ENCODE results near the gene ACAT2.
"Not testable (repeated sequence)": the region's sequence is repeated elsewhere in the genome, so short reads cannot be mapped to it uniquely, and the experiment has no call there.

Gene ACAT2

DNA sequence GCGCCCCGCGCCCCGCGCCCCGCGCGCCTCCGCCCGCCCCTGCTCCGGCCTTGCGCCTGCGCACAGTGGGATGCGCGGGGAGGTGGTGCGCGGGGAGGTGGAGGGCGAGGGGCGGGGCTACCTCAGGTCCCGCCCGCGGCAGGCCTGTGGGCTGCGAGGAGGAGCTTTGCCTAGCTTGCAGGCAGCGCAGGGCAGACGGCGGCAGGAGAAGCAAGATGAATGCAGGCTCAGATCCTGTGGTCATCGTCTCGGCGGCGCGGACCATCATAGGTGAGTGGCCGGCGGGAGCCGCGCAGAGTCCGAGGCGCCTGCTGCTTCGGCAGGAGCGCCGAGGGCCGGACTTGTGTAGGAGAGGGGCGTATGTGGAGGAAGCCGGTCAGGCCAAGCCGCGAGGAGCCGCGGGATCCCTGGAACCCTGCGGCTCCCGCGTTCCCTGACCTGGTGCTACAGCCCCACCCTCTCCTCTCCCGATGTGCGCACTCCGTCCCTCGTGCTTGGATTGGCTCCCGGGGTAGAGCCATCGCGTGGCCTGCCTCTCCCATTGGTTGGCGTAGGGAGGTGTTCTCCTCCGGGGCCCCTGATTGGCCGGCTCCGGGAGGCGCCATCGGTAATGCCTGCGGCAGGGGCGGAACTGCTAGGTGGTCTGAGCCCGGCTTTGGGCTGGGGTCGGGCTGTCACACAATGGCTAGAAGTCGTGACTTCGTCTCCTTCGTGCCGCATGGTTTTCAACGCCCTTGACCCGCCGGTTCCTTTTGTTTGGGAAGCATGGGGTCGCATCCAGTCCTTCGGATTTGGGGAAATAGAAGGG is at the start of gene ACAT2:
ACAT2 (plus strand) TSS at position 173 of the 808 bp plus-strand sequence; CDS start at position 216, 43 bp downstream.
- in situ Hi-C loops (cut with MboI; ENCODE audit: low sequenced_read_pairs), result no loop called here

GRCh38 chr6:159712389-159712788 is 49.5 kb upstream of the ACAT2 start:
- in situ Hi-C loops (cut with MboI; ENCODE audit: low sequenced_read_pairs), result not testable (repeated sequence)

GRCh38 chr6:159713984-159714383 is 47.9 kb upstream of the ACAT2 start:
- in situ Hi-C loops (cut with MboI; ENCODE audit: low sequenced_read_pairs), result no loop called here

GRCh38 chr6:159714404-159714803 is 47.4 kb upstream of the ACAT2 start:
- in situ Hi-C loops (cut with MboI; ENCODE audit: low sequenced_read_pairs), result no loop called here

DNA sequence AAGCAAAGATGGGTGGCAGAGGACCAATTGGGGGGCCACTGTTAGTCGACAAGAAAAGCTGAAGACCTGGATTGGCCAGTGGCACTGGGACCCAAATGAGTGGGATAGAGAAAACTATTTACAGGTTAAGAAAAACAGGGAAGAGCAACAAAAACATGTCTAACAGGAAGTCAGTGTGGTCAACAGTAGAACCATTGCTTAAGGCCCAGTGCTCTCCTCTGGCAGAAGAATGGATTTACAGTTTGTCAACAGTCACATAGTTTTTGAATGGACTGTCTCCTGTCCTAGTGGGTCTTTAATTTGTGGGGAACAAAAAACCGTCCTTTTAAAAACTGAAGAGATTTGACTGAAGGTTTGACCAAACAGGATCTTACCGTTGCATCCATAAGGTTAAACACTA is 46.7 kb upstream of the ACAT2 start:
- in situ Hi-C loops (cut with MboI; ENCODE audit: low sequenced_read_pairs), result no loop called here

DNA sequence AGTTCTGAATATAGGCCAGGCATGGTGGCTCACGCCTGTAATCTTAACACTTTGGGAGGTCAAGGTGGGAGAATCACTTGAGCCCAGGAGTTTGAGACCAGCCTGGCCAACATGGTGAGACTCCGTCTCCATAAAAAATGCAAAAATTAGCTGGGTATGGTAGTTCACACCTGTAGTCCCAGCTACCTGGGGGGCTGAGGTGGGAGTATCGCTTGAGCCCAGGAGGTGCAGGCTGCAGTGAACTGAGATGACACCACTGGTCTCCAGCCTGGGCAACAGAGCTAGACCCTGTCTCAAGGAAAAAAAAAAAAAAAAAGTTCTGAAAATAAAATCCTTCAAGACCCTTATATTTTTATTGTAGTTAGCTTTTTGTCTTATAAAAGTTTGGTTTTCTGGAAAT is 46.2 kb upstream of the ACAT2 start:
- in situ Hi-C loops (cut with MboI; ENCODE audit: low sequenced_read_pairs), result no loop called here

GRCh38 chr6:159716247-159717096 is 45.4 kb upstream of the ACAT2 start:
- in situ Hi-C loops (cut with MboI; ENCODE audit: low sequenced_read_pairs), result no loop called here

DNA sequence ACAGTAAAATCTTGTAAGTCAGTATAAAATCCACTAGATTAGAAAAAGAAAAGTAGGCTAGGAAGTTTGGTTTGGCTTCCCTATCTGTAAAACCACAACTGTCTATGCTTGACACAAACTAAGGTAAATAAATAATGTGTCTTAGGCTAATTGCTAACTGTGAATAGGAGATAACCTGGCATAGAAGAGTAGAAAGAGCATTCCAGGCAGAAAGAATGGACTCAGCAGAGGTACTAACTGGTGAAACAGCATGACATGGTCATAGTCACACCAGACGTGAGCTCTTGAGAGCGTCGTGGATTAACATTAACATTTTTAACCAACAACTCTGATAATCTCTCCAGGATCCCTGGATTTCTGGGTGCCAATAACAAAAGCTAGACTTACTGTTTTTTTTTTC is 43.2 kb upstream of the ACAT2 start:
- in situ Hi-C loops (cut with MboI; ENCODE audit: low sequenced_read_pairs), result no loop called here

GRCh38 chr6:159719287-159719686 is 42.6 kb upstream of the ACAT2 start:
- in situ Hi-C loops (cut with MboI; ENCODE audit: low sequenced_read_pairs), result no loop called here

GRCh38 chr6:159720708-159721107 is 41.1 kb upstream of the ACAT2 start:
- in situ Hi-C loops (cut with MboI; ENCODE audit: low sequenced_read_pairs), result no loop called here

DNA sequence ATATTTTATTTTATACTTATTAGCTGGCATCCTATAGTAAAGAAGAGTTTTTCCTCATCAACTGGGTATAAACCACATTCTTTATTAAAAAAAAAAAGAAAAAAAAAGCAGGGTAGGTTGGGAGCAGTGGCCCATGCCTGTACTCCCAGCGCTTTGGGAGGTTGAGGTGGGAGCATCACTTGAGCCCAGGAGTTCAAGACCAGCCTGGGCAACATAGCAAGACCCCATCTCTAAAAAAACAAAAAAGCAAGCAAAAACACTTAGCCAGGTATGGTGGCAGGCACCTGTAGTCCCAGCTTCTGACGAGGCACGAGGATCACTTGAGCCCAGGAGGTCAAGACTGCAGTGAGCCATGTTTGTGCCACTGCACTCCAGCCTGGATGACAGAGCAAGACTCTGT is 39.9 kb upstream of the ACAT2 start:
- in situ Hi-C loops (cut with MboI; ENCODE audit: low sequenced_read_pairs), result not testable (repeated sequence)

- in situ Hi-C loops (cut with MboI; ENCODE audit: low sequenced_read_pairs), result no loop called here
Measured at GRCh38 chr6:159722655-159723054, 39.2 kb upstream of the ACAT2 start.

DNA sequence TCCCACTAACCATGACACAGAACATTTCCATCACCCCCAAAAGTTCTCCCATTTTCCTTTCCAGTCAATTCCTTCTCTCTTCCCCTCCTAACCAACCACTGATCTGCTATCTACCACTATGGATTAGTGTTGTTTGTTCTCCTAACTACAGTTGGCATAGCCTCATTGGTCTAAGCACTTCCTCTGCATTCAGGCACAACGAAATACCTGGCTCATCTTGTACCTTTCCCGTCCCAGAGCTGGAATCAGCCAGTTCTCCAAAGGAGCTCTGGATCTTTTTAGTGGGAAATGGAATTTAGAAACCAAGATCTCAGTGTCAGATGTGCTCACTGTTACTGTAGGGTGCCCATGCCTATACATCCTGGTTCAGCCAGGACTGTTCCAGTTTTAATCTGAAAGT is 38.6 kb upstream of the ACAT2 start:
- in situ Hi-C loops (cut with MboI; ENCODE audit: low sequenced_read_pairs), result no loop called here

DNA sequence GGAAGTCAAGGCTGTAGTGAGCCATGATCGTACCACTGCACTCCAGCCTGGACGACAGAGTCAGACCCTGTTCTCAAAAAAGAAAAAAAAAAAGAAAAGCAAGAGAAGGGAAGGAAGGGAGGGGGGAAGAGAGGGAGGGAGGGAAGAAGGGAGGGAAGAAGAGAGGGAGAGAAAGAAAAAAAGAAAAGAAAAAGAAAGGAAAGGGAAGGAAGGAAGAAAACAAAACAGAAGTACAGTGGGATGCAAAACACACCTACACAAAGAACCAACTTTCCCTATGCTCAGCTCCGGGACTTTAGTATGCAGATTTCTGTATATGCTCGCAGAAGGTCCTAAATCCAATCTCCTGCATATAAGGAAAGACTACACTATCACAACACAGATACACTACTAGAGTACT is 37.1 kb upstream of the ACAT2 start:
- in situ Hi-C loops (cut with MboI; ENCODE audit: low sequenced_read_pairs), result no loop called here

GRCh38 chr6:159725208-159725607 is 36.6 kb upstream of the ACAT2 start:
- in situ Hi-C loops (cut with MboI; ENCODE audit: low sequenced_read_pairs), result not testable (repeated sequence)

- in situ Hi-C loops (cut with MboI; ENCODE audit: low sequenced_read_pairs), result no loop called here
Measured at GRCh38 chr6:159726255-159726917, 35.5 kb upstream of the ACAT2 start.

DNA sequence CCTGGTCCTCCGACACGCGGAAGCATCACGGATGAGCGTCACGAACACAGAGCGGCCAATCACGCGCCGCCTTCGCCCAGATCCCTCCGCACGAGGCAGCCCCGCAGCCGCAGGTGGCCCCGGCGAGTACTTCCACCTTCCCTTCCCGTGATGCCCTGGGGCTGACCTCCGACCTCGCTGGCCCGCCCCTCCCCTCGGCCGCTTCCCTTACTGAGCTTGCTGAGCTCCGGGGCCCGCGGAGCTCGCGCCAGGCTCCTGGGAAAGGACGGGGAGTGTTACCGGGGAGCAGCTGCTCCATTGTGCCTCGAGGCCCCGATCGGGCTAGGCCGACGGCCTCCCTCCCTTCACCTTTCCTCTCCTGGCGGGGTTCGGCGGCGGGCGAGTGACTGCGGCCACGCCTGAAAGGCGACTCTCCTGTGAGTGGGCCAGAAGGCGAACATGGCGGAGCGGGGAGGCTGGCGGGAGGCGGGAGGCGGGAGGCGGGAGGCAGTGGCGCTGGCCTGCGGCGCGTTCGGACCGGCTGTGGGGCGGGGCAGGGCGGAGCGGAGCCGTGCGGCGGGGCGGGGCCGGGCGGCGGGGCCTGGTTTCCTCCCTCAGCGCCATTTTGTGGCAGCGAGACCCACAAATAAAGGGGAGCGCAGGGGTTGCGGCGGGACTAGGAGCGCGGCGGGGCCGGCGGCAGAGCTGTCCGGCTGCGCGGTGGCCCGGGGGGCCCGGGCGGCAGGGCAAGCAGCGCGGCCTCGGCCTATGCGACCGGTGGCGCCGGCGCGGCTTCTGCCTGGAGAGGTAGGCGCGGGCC is 34.7 kb upstream of the ACAT2 start, which contains the start of gene WTAP:
WTAP (plus strand) TSS at position 589 of the 799 bp plus-strand sequence. CDS start 8,760 bp downstream, outside the sequence.
- in situ Hi-C loops (cut with MboI; ENCODE audit: low sequenced_read_pairs), result no loop called here

DNA sequence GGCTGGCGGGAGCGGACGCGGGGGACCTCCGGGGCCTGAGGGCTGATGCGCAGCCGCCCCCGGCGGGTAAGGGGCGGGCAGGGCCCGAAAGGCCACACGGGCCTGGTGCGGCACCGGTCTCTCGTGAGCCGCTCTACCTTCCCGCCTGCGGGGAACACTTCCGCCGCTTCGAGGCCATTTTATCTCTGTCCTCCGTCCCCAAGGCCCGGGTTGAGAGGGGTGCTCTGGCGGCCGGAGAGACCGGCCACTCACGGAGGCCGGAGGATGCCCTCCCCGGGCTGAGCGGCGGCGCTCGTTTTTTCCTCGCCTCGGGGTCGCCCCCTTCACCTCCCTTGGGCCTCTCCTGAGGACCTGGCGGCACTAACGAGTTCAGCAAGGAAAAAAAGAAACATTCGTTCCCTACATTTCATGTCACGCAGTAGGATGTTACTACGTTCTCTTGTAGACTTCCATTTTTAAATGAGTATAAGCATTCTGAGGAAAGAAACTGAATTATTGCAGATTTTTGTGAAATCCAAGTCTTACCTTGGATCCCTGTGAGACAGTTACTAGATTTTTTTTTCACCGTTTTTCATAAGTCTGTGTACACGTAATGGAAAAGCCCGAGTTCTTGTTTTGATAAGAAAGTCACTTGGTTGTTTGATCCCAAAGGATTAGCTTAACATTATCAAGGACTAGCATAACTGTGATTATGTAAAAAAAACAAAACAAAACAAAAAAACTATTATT is 34.0 kb upstream of the ACAT2 start:
- in situ Hi-C loops (cut with MboI; ENCODE audit: low sequenced_read_pairs), result no loop called here

GRCh38 chr6:159728531-159728964 is 33.3 kb upstream of the ACAT2 start:
- in situ Hi-C loops (cut with MboI; ENCODE audit: low sequenced_read_pairs), result no loop called here

Data from HL-60/S4 (cell line).